Psoas muscle (tissue), 8 donors: ENCODE results near the gene NRIP1. TPM values are rescaled to one million over a fixed set of nuclear protein-coding genes. Genes with fewer than 3 reads are reported as not detected.

Source experiments
- ATAC-seq, 4 donors: fragments of 200-7000 bp; cut with Tn5 transposase; one replicate each; pipeline ENCODE4 v1.9.1; 2020; ENCODE audit warnings: moderate library complexity in 3 of 4, mild to moderate bottlenecking in 2 of 4
- DNase-seq, 2 donors: peaks; one replicate each; pipeline ENCODE4 v3.0.0-alpha.2; 2020
- H3K27ac ChIP-seq: fragments of 200-600 bp; one replicate; pipeline ENCODE4 v1.8.0; 2022
- H3K27me3 ChIP-seq, 3 donors: fragments of 200-600 bp in 1 of 3; one replicate each; pipeline versions ENCODE4 v1.6.1 to v1.8.0; 2013 to 2022; ENCODE audit warnings: low read length in 2 of 3, mild to moderate bottlenecking in 2 of 3, moderate library complexity in 1 of 3; ENCODE audit not compliant: insufficient read depth in 3 of 3
- H3K36me3 ChIP-seq, 2 donors: fragments of 200-600 bp in 1 of 2; one replicate each; pipeline versions ENCODE4 v1.6.1 to v1.8.0; 2013 to 2022; ENCODE audit warnings: low read depth in 1 of 2, mild to moderate bottlenecking in 1 of 2, moderate library complexity in 1 of 2; ENCODE audit not compliant: insufficient read depth in 1 of 2
- H3K4me1 ChIP-seq: fragments of 200-600 bp; one replicate; pipeline ENCODE4 v1.8.0; 2022
- H3K4me3 ChIP-seq: fragments of 200-600 bp; one replicate; pipeline ENCODE4 v1.8.0; 2022; ENCODE audit warnings: mild to moderate bottlenecking
- H3K9me3 ChIP-seq: fragments of 200-600 bp; one replicate; pipeline ENCODE4 v1.8.0; 2022
- CTCF ChIP-seq: fragments of 200-600 bp; IDR thresholded peaks from one replicate; pipeline ENCODE4 v1.8.0; 2022; ENCODE audit warnings: antibody characterized with exemption
- WGBS, 3 donors: extraction: QIAGEN DNeasy Blood & Tissue Kit; methylation state at CpG; one replicate each; pipeline versions ENCODE4 v1.1.6 to v1.1.7; 2013; 5-methylcytosine and 5-hydroxymethylcytosine counted together
- intact Hi-C, 2 donors: fragments of 100-400 bp; cut with DNase I; formaldehyde crosslinking; loops; one replicate each; pipeline versions ENCODE4 v1.11.0 to v1.14.2; 2022
- polyA plus RNA-seq, 3 donors: library from polyadenylated mRNA; stranded (reverse); fragments of 200-250 nt; gene quantifications; one replicate each; pipeline ENCODE4 v1.2.3, GENCODE V29; 2013
- total RNA-seq, 4 donors: library from RNA; stranded (reverse); fragmentation: NEBNext Ultra II Directional in 2 of 4; extraction: Animal tissue kit (Norgen Biotek cat#: 25700) in 2 of 4; gene quantifications; one replicate each; pipeline versions ENCODE4 v1.2.1 to v1.2.4, GENCODE V29; 2021 to 2023
- donor health status: healthy with polysubstance abuse.
- donor health status: DM: no; HTN: no; CAD: no; lungs with moderate emphysema.
- donor health status: Bipolar disorder and iron deficiency.
- donor health status: healthy.
- donor health status: DM: yes; HTN: yes; CAD: no.
- donor health status: DM: no; HTN: no; CAD: no.
- donor health status: DM: no; HTN: no; CAD: no.
- donor health status: DM: yes; HTN: yes; CAD: no.

The NRIP1 gene
- total and polyA plus RNA-seq, 7 donors, result 12.1 to 137 (median 42.8) TPM

- H3K36me3 ChIP-seq, result peaks cover 0 to 4% of the 10 kb centered on the region in 2 donors
- DNase-seq (no peak), ATAC-seq (no peak)
- no peaks in the 10 kb centered on the region for H3K9me3 ChIP-seq
- WGBS, 3 donors, result 51 to 78% (median 53%) methylated on average over 5 of the region's 5 CpGs
- TF ChIP-seq CTCF, result no peak
- peaks cover 20% of the 10 kb centered on the region for H3K4me1 ChIP-seq
- no peak overlapping the region for H3K4me3 ChIP-seq
- H3K27me3 ChIP-seq, result no peaks in the 10 kb centered on the region
- intact Hi-C loops, result no loop called here
- H3K27ac ChIP-seq, result no peak overlapping the region
Observed at GRCh38 chr21:14987370-14988170, 77.2 kb downstream of the NRIP1 start.

DNA sequence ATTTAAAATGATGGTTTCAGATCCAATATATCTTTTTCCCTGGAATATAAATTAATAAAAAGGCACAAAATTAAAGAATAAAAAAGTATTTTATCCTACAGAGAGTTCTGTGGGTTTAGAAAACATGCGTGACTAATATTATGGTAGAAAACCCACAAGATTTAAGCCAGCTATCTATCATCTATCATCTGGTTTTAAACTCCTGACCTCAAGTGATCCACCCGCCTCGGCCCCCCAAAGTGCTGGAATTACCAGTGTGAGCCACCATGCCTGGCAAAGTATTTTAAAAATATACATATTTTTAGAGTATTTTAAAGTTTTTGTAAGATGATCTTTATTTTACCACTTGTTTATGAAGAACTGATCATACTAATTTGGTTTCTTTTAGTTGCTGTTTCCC lies 79.5 kb downstream of the NRIP1 start:
- Histone ChIP-seq H3K4me1 (peaks cover 9% of the 10 kb centered on the region), H3K9me3 (no peaks in the 10 kb centered on the region), H3K27me3 (no peaks in the 10 kb centered on the region), H3K36me3 (peaks cover 0 to 4% of the 10 kb centered on the region in 2 donors), H3K4me3 (no peak overlapping the region), H3K27ac (no peak overlapping the region)
- intact Hi-C loops, result no loop called here
- DNase-seq (no peak), ATAC-seq (no peak)
- 87 to 93% (median 89%) methylated on average over 3 of the region's 3 CpGs for WGBS, 3 donors
- no peak for TF ChIP-seq CTCF

GRCh38 chr21:14982336-14982735 lies 82.5 kb downstream of the NRIP1 start:
- 93 to 99% (median 97%) methylated on average over 3 of the region's 3 CpGs for WGBS, 3 donors
- Histone ChIP-seq H3K9me3 (no peaks in the 10 kb centered on the region), H3K4me1 (peaks cover 17% of the 10 kb centered on the region), H3K36me3 (peaks cover 0 to 2% of the 10 kb centered on the region in 2 donors), H3K27me3 (no peaks in the 10 kb centered on the region), H3K4me3 (no peak overlapping the region), H3K27ac (no peak overlapping the region)
- ATAC-seq (no peak), DNase-seq (no peak)
- TF ChIP-seq CTCF, result no peak
- intact Hi-C loops, result no loop called here

DNA sequence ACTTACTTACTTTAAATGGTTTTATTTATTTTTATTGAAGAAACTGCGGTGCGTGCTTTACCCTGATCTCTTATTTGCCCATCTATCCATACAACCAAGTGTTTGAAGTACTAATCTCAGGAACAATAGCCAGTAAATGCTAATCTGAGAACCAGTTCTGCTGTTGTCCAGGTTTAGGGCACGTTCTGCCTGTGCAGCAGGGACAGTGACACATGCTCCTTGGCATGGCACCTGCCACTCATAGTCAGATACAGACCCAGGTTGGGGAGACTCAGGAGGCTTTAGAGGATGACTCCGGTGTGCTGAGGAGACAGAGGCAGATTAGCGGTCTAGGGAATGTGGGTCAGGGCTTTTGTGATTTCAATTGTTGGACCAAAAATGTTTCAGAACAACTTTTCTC lies 83.6 kb downstream of the NRIP1 start:
- 85 to 90% (median 85%) methylated on average over 5 of the region's 5 CpGs for WGBS, 3 donors
- H3K9me3 ChIP-seq, result no peaks in the 10 kb centered on the region
- intact Hi-C loops, result no loop called here

More for the DNA sequence above, 83.6 kb downstream of the NRIP1 start:
- Histone ChIP-seq H3K27me3 (no peaks in the 10 kb centered on the region), H3K4me1 (peaks cover 22% of the 10 kb centered on the region), H3K27ac (peak overlapping the region; percentile 7), H3K4me3 (no peak overlapping the region), H3K36me3 (no peaks in the 10 kb centered on the region)
- DNase-seq (no peak), ATAC-seq (peak; percentile 48 to 60 (median 59))
- TF ChIP-seq CTCF, result no peak
